ENCODE results near the gene SLC39A6. TPM values are rescaled to one million over a fixed set of nuclear protein-coding genes. Genes with fewer than 3 reads are reported as not detected.
"Not testable (repeated sequence)": the region's sequence is repeated elsewhere in the genome, so short reads cannot be mapped to it uniquely, and the experiment has no call there.

The SLC39A6 gene
- total and polyA plus RNA-seq, 2 of the 13 experiments (the other 11 are each of a cell fraction or from before 2014, with no cell fraction given) = 41.7 to 59.2 TPM

DNA sequence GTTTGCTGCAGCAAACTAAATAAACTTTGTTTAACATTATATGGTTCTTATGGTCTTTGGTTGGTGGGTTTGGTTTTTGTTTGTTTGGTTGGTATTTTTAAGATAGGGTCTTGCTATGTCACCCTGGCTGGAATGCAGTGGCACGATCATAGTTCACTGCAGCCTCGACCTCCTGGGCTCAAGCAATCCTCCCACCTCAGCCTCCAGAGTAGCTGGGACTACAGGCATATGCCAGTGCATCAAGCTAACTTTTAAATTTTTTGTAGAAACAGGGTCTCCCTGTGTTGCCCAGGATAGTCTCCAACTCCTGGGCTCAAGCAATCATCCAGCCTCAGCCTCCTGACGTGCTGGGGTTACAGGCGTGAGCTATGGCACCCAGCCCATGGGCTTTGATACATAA is 54.7 kb downstream of the SLC39A6 start:
- DNase-seq (ENCODE audit: low spot score) (no peak), ATAC-seq (no peak), FAIRE-seq (no peak)
- intact Hi-C loops (cut with micrococcal nuclease; ENCODE audit: unreplicated experiment) = no loop called here
- no peaks in the 10 kb centered on the region for H3K79me2 ChIP-seq (ENCODE audit: insufficient read depth, low read length)
- peaks cover 36% of the 10 kb centered on the region for H3K4me1 ChIP-seq (ENCODE audit: insufficient read depth, low read length)
- 0 out of 2 replicates have a peak overlapping the region, but pooled peaks have one; percentile 1 for H3K4me2 ChIP-seq (ENCODE audit: low read depth, low read length)
- no peak overlapping the region for H3K9ac ChIP-seq (ENCODE audit: insufficient read depth, low read depth, low read length)
- H3K27ac ChIP-seq (ENCODE audit: extremely low read length, insufficient read depth, low read length) = no peak overlapping the region
- H2AFZ ChIP-seq (ENCODE audit: low read length) = no peak overlapping the region
- H3K4me3 ChIP-seq (replicated peaks in 1 of 3; ENCODE audit: insufficient read depth in 1 of 3, low read depth in 2 of 3, low read length in 3 of 3) = no peak overlapping the region
- H3K9me3 ChIP-seq (ENCODE audit: low read length) = no peaks in the 10 kb centered on the region
- BruUV-seq (replicated peaks) = no TSS peak
- ChIA-PET CTCF (ENCODE audit: low intra/inter-chr PET ratio, low total read pairs) (no interaction called here), POLR2A (no interaction called here)
- no peaks in the 10 kb centered on the region for H4K20me1 ChIP-seq (ENCODE audit: insufficient read depth, low read length)
- in situ Hi-C loops (cut with HindIII; ENCODE audit: extremely low pct_ligation_motif_present, low pct_unique_long_range_greater_than_20kb) = no loop called here
- 51% methylated on average over 4 of the region's 4 CpGs for WGBS (ENCODE audit: low lambda C conversion rate)
- H3K27me3 ChIP-seq (ENCODE audit: control insufficient read depth in 1 of 2, insufficient read depth in 2 of 2, low read length in 2 of 2) = no peaks in the 10 kb centered on the region
- TF ChIP-seq, protein P1, sequence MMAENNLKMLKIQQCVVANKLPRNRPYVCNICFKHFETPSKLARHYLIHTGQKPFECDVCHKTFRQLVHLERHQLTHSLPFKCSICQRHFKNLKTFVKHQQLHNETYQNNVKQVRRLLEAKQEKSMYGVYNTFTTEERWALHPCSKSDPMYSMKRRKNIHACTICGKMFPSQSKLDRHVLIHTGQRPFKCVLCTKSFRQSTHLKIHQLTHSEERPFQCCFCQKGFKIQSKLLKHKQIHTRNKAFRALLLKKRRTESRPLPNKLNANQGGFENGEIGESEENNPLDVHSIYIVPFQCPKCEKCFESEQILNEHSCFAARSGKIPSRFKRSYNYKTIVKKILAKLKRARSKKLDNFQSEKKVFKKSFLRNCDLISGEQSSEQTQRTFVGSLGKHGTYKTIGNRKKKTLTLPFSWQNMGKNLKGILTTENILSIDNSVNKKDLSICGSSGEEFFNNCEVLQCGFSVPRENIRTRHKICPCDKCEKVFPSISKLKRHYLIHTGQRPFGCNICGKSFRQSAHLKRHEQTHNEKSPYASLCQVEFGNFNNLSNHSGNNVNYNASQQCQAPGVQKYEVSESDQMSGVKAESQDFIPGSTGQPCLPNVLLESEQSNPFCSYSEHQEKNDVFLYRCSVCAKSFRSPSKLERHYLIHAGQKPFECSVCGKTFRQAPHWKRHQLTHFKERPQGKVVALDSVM (CRISPR knock-in tag; IDR thresholded peaks at IDR 0.05) = peak; percentile 91
- TF ChIP-seq RARA (CRISPR knock-in tag; IDR thresholded peaks at IDR 0.05) = no peak
- no peaks in the 10 kb centered on the region for H3K36me3 ChIP-seq (replicated peaks in 1 of 2; ENCODE audit: control insufficient read depth in 1 of 2, insufficient read depth in 2 of 2, low read length in 2 of 2)

DNA sequence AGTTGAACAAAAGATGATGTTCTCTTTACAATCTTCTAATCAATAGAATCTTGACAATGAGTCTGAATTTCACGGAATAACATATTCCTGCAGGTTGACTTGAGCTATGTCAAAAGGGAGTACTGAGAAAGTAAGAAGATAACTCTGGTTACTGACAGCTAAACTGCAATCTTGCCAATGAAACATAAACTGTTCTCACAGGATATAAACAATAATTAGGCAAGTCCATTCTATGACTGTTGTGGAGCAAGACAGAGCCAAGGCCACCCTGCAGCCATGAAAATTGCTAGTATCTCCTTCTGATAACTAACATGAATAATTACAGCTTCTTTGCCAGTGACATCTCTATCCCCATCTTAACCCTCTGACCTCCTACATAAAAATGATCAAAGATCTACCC is 55.5 kb downstream of the SLC39A6 start:
- H2AFZ ChIP-seq (ENCODE audit: low read length) = no peak overlapping the region
- H3K4me1 ChIP-seq (ENCODE audit: insufficient read depth, low read length) = peaks cover 28% of the 10 kb centered on the region
- DNase-seq (ENCODE audit: low spot score) (no peak), FAIRE-seq (no peak), ATAC-seq (no peak)
- ChIA-PET POLR2A (no interaction called here), CTCF (ENCODE audit: low intra/inter-chr PET ratio, low total read pairs) (no interaction called here)
- no peak overlapping the region for H3K9ac ChIP-seq (ENCODE audit: insufficient read depth, low read depth, low read length)
- H3K27ac ChIP-seq (ENCODE audit: extremely low read length, insufficient read depth, low read length) = no peak overlapping the region
- H3K27me3 ChIP-seq (ENCODE audit: control insufficient read depth in 1 of 2, insufficient read depth in 2 of 2, low read length in 2 of 2) = no peaks in the 10 kb centered on the region
- H3K4me3 ChIP-seq (replicated peaks in 1 of 3; ENCODE audit: insufficient read depth in 1 of 3, low read depth in 2 of 3, low read length in 3 of 3) = no peak overlapping the region
- H3K9me3 ChIP-seq (ENCODE audit: low read length) = no peaks in the 10 kb centered on the region
- WGBS (ENCODE audit: low lambda C conversion rate) = 45% methylated on average over 1 of the region's 1 CpG
- no TSS peak for BruUV-seq (replicated peaks)
- no peaks in the 10 kb centered on the region for H3K36me3 ChIP-seq (replicated peaks in 1 of 2; ENCODE audit: control insufficient read depth in 1 of 2, insufficient read depth in 2 of 2, low read length in 2 of 2)
- in situ Hi-C loops (cut with HindIII; ENCODE audit: extremely low pct_ligation_motif_present, low pct_unique_long_range_greater_than_20kb) = no loop called here
- intact Hi-C loops (cut with micrococcal nuclease; ENCODE audit: unreplicated experiment) = no loop called here
- no peaks in the 10 kb centered on the region for H3K79me2 ChIP-seq (ENCODE audit: insufficient read depth, low read length)
- TF ChIP-seq ZNF570 (CRISPR knock-in tag; IDR thresholded peaks at IDR 0.05; ENCODE audit: borderline replicate concordance) (no peak), ZNF878 (CRISPR knock-in tag; IDR thresholded peaks at IDR 0.05) (no peak), ZNF841 (CRISPR knock-in tag; IDR thresholded peaks at IDR 0.05; ENCODE audit: borderline replicate concordance) (no peak), ZNF468 (CRISPR knock-in tag; IDR thresholded peaks at IDR 0.05) (no peak)
- no peaks in the 10 kb centered on the region for H4K20me1 ChIP-seq (ENCODE audit: insufficient read depth, low read length)
- H3K4me2 ChIP-seq (ENCODE audit: low read depth, low read length) = no peak overlapping the region

DNA sequence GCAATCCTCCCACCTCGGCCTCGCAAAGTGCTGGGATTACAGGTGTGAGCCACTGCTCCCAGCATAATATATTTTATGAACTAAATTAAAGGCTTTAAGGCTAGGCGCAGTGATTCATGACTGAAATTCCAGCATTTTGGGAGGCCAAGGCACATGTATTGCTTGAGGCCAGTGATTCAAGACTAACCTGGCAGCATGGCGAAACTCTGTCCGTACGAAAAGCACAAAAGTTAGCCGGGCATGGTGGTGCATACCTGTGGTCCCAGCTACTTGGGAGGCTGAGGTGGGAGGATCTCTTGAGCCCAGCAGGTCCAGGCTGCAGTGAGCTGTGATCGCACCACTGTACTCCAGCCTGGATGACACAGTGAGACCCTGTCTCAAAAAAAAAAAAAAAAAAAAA is 56.7 kb downstream of the SLC39A6 start:
- BruUV-seq (replicated peaks); H2AFZ ChIP-seq (ENCODE audit: low read length); H3K9me3 ChIP-seq (ENCODE audit: low read length); FAIRE-seq; CTCF ChIA-PET (ENCODE audit: low intra/inter-chr PET ratio, low total read pairs); H3K4me2 ChIP-seq (ENCODE audit: low read depth, low read length); DNase-seq (ENCODE audit: low spot score); intact Hi-C loops (cut with micrococcal nuclease; ENCODE audit: unreplicated experiment); H3K27me3 ChIP-seq (ENCODE audit: control insufficient read depth in 1 of 2, insufficient read depth in 2 of 2, low read length in 2 of 2); H3K9ac ChIP-seq (ENCODE audit: insufficient read depth, low read depth, low read length); ATAC-seq; H3K36me3 ChIP-seq (replicated peaks in 1 of 2; ENCODE audit: control insufficient read depth in 1 of 2, insufficient read depth in 2 of 2, low read length in 2 of 2); H4K20me1 ChIP-seq (ENCODE audit: insufficient read depth, low read length); H3K4me3 ChIP-seq (replicated peaks in 1 of 3; ENCODE audit: insufficient read depth in 1 of 3, low read depth in 2 of 3, low read length in 3 of 3); POLR2A ChIA-PET; H3K27ac ChIP-seq (ENCODE audit: extremely low read length, insufficient read depth, low read length); H3K79me2 ChIP-seq (ENCODE audit: insufficient read depth, low read length); in situ Hi-C loops (cut with HindIII; ENCODE audit: extremely low pct_ligation_motif_present, low pct_unique_long_range_greater_than_20kb): not testable (repeated sequence)
- peaks cover 26% of the 10 kb centered on the region for H3K4me1 ChIP-seq (ENCODE audit: insufficient read depth, low read length)
- WGBS (ENCODE audit: low lambda C conversion rate) = 64% methylated on average over 8 of the region's 8 CpGs
